ENCODE data around the gene LAMA2. TPM values are rescaled to one million over a fixed set of nuclear protein-coding genes. Genes with fewer than 3 reads are reported as not detected.

The LAMA2 gene
- total and polyA plus RNA-seq, 8 donors, result 3.4 to 110 (median 31.6) TPM

DNA sequence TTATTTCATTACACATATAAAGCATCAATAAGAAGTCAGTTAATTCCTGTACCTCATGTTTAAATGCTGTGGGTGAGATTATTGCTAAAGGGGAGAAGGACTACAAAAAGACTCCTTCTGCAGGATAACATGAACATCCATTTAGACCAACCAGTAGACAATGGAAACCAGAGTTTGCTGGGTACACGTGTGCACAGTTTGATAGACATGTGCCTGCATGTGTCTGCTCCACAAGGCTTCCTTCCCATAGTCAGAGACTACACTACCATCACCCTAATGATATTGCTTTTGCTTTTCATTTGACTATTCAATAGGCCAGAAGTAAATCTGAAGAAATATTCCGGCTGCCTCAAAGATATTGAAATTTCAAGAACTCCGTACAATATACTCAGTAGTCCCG is 595.4 kb downstream of the LAMA2 start:
- H3K27me3 ChIP-seq, result no peaks in the 10 kb centered on the region
- H3K9me3 ChIP-seq, result no peaks in the 10 kb centered on the region
- H3K4me3 ChIP-seq, result no peak overlapping the region
- H3K27ac ChIP-seq, result no peak overlapping the region
- H3K36me3 ChIP-seq, result peaks cover 0 to 31% (median 14%) of the 10 kb centered on the region in 4 donors
- no peak for DNase-seq
- H3K4me1 ChIP-seq, result peaks cover 0 to 14% (median 8%) of the 10 kb centered on the region in 4 donors
- TF ChIP-seq, protein P1, sequence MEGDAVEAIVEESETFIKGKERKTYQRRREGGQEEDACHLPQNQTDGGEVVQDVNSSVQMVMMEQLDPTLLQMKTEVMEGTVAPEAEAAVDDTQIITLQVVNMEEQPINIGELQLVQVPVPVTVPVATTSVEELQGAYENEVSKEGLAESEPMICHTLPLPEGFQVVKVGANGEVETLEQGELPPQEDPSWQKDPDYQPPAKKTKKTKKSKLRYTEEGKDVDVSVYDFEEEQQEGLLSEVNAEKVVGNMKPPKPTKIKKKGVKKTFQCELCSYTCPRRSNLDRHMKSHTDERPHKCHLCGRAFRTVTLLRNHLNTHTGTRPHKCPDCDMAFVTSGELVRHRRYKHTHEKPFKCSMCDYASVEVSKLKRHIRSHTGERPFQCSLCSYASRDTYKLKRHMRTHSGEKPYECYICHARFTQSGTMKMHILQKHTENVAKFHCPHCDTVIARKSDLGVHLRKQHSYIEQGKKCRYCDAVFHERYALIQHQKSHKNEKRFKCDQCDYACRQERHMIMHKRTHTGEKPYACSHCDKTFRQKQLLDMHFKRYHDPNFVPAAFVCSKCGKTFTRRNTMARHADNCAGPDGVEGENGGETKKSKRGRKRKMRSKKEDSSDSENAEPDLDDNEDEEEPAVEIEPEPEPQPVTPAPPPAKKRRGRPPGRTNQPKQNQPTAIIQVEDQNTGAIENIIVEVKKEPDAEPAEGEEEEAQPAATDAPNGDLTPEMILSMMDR (IDR thresholded peaks at IDR 0.05), result no peak
- TF ChIP-seq POLR2AphosphoS5 (IDR thresholded peaks at IDR 0.05), result no peak
- TF ChIP-seq POLR2A (IDR thresholded peaks at IDR 0.05), result no peak
- TF ChIP-seq EP300 (IDR thresholded peaks at IDR 0.05), result no peak
- 89 to 94% (median 90%) methylated on average over 4 of the region's 4 CpGs for WGBS, 5 donors
- intact Hi-C loops (cut with DNase I; ENCODE audit: low total_unique reads), result no loop called here

DNA sequence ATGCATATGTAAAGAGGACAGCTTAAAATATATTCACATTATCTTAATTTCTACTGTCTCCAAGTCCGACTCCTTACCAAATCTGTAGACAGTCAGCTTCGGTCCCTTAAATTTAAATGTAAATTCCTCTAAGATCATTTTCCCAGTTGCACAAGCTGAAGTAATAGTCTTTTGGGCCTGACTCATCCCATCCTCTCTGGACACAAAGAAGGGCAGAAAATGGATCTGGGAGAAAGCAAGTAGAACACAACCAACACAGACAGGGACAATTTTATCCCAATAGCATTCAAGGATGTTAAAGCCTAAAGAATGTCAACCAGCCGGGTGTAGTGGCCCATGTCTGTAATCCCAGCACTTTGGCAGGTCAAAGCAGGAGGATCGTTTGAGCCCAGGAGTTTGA is 598.8 kb downstream of the LAMA2 start:
- Histone ChIP-seq H3K27me3 (no peaks in the 10 kb centered on the region), H3K27ac (no peak overlapping the region), H3K4me1 (no peaks in the 10 kb centered on the region), H3K4me3 (no peak overlapping the region), H3K9me3 (no peaks in the 10 kb centered on the region), H3K36me3 (peaks cover 0 to 44% (median 23%) of the 10 kb centered on the region in 4 donors)
- intact Hi-C loops (cut with DNase I; ENCODE audit: low total_unique reads), result no loop called here
- TF ChIP-seq, protein P1 (IDR thresholded peaks at IDR 0.05), result no peak
- TF ChIP-seq POLR2AphosphoS5 (IDR thresholded peaks at IDR 0.05), result no peak
- 90 to 95% (median 94%) methylated on average over 4 of the region's 4 CpGs for WGBS, 5 donors
- DNase-seq, result no peak

DNA sequence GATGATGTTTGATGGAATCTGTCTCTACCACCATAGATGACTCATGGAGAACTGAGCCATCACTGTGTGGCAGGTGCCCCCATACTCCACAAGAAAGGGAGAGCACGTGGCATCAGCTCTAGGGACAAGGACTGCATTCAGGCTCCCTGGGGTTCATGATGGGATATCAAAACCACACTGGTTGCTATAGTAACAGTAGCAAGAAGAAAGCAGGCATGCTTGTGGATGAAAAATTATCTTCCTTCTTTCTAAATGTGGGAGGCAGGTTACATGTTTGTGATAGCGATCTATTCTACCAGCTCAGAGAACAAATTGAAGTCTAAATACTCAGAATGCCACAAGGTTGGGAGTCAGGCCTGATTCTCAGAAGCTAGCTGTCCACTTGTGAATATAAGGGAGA is 602.8 kb downstream of the LAMA2 start:
- Histone ChIP-seq H3K36me3 (peaks cover 0 to 40% (median 28%) of the 10 kb centered on the region in 4 donors), H3K27me3 (no peaks in the 10 kb centered on the region), H3K27ac (no peak overlapping the region), H3K4me3 (no peak overlapping the region), H3K4me1 (peaks cover 3 to 18% (median 13%) of the 10 kb centered on the region in 4 donors), H3K9me3 (no peaks in the 10 kb centered on the region)
- 88 to 96% (median 91%) methylated on average over 2 of the region's 2 CpGs for WGBS, 5 donors
- TF ChIP-seq, protein P1 (IDR thresholded peaks at IDR 0.05), result no peak
- TF ChIP-seq POLR2AphosphoS5 (IDR thresholded peaks at IDR 0.05) (no peak), EP300 (IDR thresholded peaks at IDR 0.05) (no peak), POLR2A (IDR thresholded peaks at IDR 0.05) (no peak)
- DNase-seq, result no peak
- intact Hi-C loops (cut with DNase I; ENCODE audit: low total_unique reads), result no loop called here

DNA sequence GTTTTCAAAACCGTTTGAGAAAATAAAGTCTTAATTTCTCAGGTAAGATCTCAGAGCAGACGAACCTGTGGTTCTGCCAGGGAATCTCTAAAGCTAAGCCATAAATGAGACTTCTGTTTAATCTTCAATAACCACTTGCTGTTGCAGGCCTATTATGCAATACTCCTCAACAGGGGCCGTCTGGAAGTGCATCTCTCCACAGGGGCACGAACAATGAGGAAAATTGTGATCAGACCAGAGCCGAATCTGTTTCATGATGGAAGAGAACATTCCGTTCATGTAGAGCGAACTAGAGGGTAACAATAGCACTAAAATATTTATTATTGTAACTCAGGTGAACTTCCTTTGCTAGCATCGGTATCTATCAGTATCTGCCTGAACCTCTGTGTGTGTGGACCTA is 603.4 kb downstream of the LAMA2 start:
- peaks cover 6 to 23% (median 17%) of the 10 kb centered on the region in 4 donors for H3K4me1 ChIP-seq
- H3K36me3 ChIP-seq, result peaks cover 0 to 35% (median 24%) of the 10 kb centered on the region in 4 donors
- no peak for DNase-seq
- no peak overlapping the region for H3K4me3 ChIP-seq
- no peak for TF ChIP-seq POLR2AphosphoS5 (IDR thresholded peaks at IDR 0.05)
- TF ChIP-seq, protein P1 (IDR thresholded peaks at IDR 0.05), result no peak
- no peak for TF ChIP-seq POLR2A (IDR thresholded peaks at IDR 0.05)
- TF ChIP-seq EP300 (IDR thresholded peaks at IDR 0.05), result no peak
- 78 to 82% (median 81%) methylated on average over 8 of the region's 8 CpGs for WGBS, 5 donors
- no peaks in the 10 kb centered on the region for H3K27me3 ChIP-seq
- H3K9me3 ChIP-seq, result no peaks in the 10 kb centered on the region
- no peak overlapping the region for H3K27ac ChIP-seq
- intact Hi-C loops (cut with DNase I; ENCODE audit: low total_unique reads), result no loop called here

Data from stomach (tissue), 9 donors.